GM19035 (cell line): Measurements from ENCODE around the gene BHLHE23.

Source experiments
- ATAC-seq: cut with Tn5 transposase; IDR thresholded peaks from one replicate; pipeline ENCODE4 v1.9.1; 2021; ENCODE audit not compliant: unreplicated experiment

Gene BHLHE23

DNA sequence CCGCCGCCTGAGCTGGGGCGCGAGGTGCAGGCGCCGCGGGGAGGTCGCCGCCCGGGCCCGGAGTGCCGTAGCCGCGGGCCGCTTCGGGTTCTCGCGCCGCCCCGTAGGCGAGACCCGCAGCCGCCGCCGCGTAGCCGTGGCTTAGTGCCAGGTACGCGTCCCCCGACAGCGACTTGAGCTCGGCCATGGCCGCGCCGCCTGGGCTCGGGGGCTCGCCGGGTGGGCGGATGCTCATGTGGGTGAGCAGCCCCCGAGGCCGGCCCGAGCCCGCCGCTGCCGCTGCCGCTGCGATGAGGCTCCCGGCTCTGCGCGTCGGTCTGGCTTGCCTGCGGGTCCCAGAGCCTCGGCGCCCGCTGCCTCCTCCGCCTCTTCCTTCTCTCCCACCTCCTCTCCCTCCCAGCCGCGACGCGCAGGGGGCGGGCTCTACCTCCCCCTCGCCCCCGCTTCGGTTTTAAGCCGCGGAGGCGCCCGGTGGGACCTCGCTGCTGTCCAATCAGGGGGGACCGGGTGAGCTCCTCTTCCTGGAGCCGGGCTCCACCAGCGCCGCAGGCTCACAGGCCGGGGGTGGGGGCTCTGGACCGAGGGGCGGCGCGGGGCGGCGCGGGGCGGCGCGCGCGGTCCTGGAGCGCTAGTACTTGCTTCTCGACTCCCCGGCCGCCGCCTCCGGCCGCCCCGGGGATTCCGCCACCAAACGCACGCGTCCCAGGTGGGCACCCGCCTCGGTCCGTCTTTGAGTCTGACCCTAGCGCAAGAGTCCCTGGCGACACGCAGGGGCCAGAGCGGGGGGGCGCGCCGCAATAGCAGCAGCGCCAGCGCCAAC lies at the start of gene BHLHE23:
Gene BHLHE23 (minus strand): TSS at position 425 of the 820 bp plus-strand sequence. CDS start 190 bp downstream, at position 235.
- ATAC-seq = no peak

DNA sequence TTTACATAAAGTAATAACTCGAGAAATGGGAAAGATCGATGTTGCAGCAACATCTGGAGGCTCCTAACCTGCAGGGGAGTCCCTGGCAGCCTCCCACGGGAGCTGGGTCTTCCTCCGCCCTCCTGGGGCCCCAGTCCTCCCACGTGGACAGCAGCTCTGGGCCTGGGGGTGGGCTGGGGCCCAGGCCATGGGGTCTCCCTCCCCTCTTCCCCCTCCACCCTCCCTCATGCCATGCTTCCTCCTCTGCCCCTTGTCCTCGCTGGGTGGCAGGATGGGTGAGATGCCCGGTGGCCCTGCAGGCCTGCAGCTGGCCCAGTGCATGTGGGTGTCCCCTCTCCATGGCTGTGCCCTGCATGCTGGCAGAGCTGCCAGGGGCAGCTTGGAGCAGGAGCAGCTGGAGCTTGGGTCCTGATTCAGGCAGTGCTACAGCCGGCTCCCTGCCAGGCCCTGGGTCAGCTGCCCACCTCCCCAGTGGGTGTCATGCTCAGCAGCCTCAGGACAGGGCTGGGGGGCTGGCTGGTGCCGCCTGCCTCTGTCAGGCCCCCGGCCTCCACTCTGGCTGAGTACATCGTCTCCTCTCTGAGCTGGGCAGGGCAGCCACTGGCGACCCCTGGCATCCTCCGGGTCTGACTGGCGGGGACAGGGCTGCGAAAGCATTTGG lies 48.9 kb upstream of the BHLHE23 start:
- no peak for ATAC-seq

- ATAC-seq = no peak
These were observed 48.0 kb upstream of the BHLHE23 start for GRCh38 chr20:63054681-63055240.

DNA sequence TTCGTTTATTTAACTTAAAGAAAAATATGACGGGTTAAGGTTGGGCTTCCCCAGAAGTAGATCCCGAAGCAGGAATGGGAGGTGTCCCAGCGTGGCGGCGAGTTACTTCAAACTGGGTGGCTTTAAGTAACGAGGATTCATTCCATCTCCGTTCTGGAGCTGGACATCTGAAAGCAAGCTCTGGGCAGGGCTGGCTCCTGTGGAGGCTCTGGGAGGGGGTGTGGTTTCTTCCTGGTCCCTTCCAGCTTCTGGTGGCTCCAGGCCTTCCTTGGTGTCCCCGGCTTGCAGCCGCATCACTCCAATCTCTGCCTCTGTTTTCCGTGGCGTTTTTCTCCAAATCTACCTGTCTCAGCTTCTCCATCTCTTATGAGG lies 47.3 kb upstream of the BHLHE23 start:
- ATAC-seq = no peak

DNA sequence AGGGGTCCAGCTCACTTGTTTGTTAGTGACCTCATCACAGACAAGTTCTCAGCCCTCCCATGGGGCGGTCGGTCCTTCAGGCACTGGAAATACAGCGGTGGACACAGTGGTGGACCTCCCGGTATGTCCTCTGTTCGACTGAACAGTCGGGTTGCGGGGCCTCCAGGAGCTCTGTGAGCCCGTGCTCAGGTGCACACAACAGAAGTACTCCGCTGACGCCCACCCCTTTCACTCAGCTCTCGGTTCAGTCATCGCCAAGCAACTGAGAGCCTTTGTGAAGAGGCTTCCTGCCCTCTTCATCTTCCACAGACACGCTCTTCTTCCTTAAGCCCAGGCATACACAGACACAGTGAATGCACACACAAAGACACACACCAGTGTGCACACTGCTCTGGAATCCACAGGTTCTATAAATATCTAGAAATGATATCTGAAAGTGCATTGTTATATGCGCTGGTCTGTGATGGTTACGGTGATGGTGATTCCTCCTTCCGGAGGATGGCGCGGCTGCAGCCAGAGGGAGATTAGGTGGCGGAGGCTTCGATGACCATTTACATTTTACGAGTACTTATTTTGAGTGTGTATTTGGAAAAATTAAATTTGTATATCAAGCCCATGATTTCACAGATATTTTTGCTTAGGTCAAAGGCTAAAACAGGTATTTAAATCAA lies 46.8 kb upstream of the BHLHE23 start:
- ATAC-seq = no peak

DNA sequence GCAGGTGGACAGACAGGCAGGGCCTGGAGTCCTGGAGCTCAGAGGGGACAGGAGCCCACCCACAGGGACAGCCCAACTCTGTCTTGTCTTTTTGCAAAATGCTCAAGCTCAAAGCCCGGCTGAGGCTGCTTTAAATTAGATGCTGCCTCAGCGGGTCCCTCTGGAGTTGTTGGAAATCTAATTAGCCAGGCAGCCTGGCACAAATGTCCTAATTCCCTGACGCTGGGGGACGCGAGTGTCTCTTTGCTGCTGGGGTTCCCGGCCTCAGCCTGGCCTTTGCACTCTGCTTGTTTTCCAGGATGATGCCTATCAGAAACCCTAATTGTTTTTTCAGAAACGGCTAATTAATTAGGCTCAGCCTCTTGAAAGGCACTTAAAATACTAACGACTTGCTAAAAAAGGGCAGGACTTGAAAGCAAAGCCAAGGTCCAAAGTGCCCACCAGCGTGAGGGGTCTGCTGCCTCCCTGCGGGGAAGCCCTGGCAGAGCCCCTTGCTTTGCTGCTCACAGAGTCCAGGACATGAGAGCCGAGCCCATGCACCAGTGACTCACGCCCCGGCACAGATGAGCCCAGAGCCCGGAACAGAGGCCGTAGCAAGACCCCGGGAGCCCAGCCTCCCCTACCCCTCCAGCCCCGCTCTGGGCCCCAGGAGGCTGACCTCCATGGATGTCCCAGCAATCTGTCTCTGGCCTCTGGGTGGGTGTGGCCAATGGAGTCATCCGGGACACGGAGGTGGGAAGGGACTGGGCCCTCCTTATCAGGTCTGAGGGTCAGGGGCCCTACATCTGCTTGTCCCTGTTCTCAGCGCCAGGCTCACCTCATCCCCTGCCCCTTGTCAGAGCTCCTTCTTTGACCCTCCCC lies 46.0 kb upstream of the BHLHE23 start:
- no peak for ATAC-seq

DNA sequence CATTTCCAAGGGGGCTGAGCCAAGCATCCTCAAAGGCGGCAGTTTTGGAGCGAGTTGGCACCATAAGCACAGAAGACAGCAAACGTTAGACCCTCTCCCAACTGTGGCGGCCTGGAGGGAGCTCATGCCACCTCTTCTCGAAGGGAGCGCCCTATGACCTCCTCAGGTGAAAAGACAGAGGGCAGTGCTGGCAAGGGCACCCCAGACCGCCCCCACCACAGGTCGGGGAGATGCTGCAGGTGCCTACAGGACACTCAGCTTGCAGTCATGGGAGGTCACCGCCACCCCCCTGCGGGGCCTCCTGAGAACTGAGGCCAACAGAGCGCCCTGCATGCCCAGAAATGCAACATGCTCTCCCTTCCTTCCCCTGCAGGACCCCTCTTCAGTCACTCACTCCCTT lies 45.1 kb upstream of the BHLHE23 start:
- ATAC-seq = no peak

DNA sequence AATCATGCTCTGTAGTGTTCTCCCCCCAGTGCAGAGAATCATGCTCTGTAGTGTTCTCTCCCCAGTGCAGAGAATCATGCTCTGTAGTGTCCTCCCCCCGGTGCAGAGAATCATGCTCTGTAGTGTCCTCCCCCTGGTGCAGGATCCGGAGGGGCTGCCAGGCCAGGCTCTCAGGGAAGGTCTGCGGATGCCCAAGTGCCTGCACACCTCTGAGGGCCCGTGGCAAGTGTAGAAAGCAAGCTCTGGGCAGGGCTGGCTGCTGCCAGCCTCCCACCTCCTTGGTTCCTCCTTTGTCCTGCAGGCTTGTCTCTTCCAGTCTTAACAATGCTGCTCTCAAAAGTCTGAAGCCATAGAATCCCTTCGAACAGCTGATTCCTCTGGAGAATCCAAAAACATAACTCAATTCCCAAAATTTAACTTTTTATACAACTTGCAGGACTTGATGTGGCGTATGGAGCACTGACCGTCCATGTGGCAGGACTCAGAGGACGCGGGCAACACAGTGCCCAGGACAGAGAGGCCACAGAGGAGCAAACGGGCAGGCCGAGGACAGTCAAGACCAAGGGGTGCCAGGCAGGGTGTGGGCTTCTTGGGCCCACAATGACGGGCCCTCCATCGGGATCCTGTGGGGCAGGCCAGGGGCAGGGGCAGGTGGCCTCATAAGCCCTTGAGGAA lies 44.6 kb upstream of the BHLHE23 start:
- no peak for ATAC-seq

GRCh38 chr20:63050406-63050805 lies 43.6 kb upstream of the BHLHE23 start:
- ATAC-seq = no peak

GRCh38 chr20:63049561-63050221 lies 42.9 kb upstream of the BHLHE23 start:
- ATAC-seq = no peak

DNA sequence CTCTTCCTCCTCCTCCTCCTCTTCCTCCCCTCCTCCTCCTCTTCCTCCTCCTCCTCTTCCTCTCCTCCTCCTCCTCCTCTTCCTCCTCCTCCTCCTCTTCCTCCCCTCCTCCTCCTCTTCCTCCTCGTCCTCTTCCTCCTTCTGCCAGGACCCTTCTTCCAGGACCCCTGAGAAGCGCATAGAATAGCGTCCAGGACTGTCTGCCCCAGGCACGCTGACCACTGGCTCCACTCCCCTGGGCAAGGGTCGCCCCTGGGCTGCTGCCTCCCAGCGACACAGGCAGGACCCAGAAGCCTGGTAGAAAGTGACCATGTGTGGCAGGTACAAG lies 42.4 kb upstream of the BHLHE23 start:
- ATAC-seq = no peak

GRCh38 chr20:63048516-63049190 lies 41.9 kb upstream of the BHLHE23 start:
- ATAC-seq = no peak

DNA sequence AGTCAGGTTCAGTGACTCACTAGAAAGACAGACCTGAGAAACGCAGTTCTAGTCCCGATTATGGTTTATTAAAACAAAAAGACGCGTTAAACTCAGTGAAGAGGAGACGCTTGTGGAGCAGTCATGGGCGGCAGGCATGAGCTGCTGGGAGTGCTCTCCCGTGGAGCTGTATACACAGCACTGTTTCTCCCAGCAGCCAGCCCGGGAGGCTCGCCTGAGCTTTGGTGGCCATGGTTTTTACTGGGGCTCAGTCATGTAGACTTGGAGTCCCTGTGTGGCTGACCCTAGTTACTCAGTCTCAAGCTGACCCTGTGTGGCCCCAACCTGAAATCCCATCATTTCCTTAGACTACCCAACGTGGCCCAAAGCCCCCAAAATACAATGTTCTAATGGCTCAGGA lies 41.2 kb upstream of the BHLHE23 start:
- no peak for ATAC-seq

DNA sequence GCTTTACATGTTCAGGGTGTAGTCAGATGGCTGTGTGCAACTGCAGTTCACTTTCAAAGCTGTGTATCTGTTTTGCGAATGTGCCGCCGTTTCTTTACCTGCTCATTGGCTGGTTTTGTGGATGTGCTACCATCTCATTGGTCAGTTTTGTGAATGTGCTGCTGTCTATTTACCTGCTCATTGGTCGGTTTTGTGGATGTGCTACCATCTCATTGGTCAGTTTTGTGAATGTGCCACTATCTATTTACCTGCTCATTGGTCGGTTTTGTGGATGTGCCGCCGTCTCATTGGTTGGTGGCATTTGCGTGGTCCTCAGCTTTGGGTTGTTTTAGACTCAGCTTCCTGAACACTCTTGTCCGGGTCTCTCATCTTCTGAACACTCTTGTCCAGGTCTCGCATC lies 40.5 kb upstream of the BHLHE23 start:
- ATAC-seq = no peak

DNA sequence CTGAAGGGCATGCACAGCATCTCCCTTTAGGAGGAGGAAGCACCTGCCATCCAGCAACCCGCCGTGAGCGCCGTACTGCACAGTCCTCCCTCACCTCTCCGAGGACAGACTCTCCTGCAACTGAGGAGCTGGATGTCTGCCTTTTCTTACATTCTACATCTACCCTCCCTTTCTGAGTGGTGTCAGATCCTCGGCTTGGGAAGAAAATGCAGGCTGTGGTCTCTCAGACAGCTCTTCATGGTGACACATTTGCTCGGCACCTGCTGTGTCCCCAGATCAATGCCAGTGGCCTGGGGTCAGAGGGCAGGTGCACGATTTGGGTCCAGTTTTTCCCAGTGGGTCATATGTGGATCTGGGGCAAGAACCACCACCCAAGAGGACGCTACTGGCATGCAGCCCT lies 40.1 kb upstream of the BHLHE23 start:
- no peak for ATAC-seq

GRCh38 chr20:63045991-63046390 lies 39.2 kb upstream of the BHLHE23 start:
- ATAC-seq = no peak

GRCh38 chr20:63045401-63045800 lies 38.6 kb upstream of the BHLHE23 start:
- no peak for ATAC-seq

- ATAC-seq = no peak
These were observed 37.8 kb upstream of the BHLHE23 start for GRCh38 chr20:63044605-63045004.

GRCh38 chr20:63044204-63044600 lies 37.4 kb upstream of the BHLHE23 start:
- ATAC-seq = no peak
